Dendritic cell treated with granulocyte-macrophage colony-stimulating factor and Interleukin-4, amounts not matched to agents 40 ng/mL and 50 ng/mL, for 4 days (primary cell): ENCODE results near the gene VPS41.

Source experiments
- H3K27ac Mint-ChIP-seq: one replicate; pipeline ENCODE4 v1.8.0; 2022; ENCODE audit warnings: mild to moderate bottlenecking, mixed read lengths
- H3K27me3 Mint-ChIP-seq: one replicate; pipeline ENCODE4 v1.8.0; 2022; ENCODE audit warnings: mild to moderate bottlenecking, mixed read lengths
- H3K36me3 Mint-ChIP-seq: one replicate; pipeline ENCODE4 v1.8.0; 2022; ENCODE audit warnings: low read depth, mixed read lengths
- H3K4me1 Mint-ChIP-seq: one replicate; pipeline ENCODE4 v1.8.0; 2022; ENCODE audit warnings: low read depth, mixed read lengths
- H3K4me3 Mint-ChIP-seq: one replicate; pipeline ENCODE4 v1.8.0; 2022; ENCODE audit warnings: mild to moderate bottlenecking, moderate library complexity, mixed read lengths
- H3K9me3 Mint-ChIP-seq: one replicate; pipeline ENCODE4 v1.8.0; 2022; ENCODE audit warnings: mixed read lengths
- intact Hi-C: fragments of 100-400 bp; cut with micrococcal nuclease; formaldehyde crosslinking; loops from one replicate; pipeline ENCODE4 v1.15.0; 2022

The VPS41 gene

GRCh38 chr7:38744746-38745145 lies 164.2 kb downstream of the VPS41 start:
- Mint-ChIP-seq H3K36me3 (peaks cover 85% of the 10 kb centered on the region), H3K27me3 (no peaks in the 10 kb centered on the region), H3K9me3 (no peaks in the 10 kb centered on the region), H3K4me1 (peaks cover 5% of the 10 kb centered on the region), H3K4me3 (no peak overlapping the region), H3K27ac (no peak overlapping the region)
- intact Hi-C loops: no loop called here

- Mint-ChIP-seq H3K4me3 (no peak overlapping the region), H3K27me3 (no peaks in the 10 kb centered on the region), H3K27ac (no peak overlapping the region), H3K36me3 (peaks cover 79% of the 10 kb centered on the region), H3K4me1 (peaks cover 5% of the 10 kb centered on the region), H3K9me3 (no peaks in the 10 kb centered on the region)
- intact Hi-C loops: no loop called here
Observed at GRCh38 chr7:38743899-38744298, 165.1 kb downstream of the VPS41 start.

GRCh38 chr7:38740041-38740440 lies 168.9 kb downstream of the VPS41 start:
- H3K27ac Mint-ChIP-seq: no peak overlapping the region
- H3K9me3 Mint-ChIP-seq: no peaks in the 10 kb centered on the region
- H3K4me1 Mint-ChIP-seq: peaks cover 5% of the 10 kb centered on the region
- H3K27me3 Mint-ChIP-seq: no peaks in the 10 kb centered on the region
- no peak overlapping the region for H3K4me3 Mint-ChIP-seq
- H3K36me3 Mint-ChIP-seq: peaks cover 71% of the 10 kb centered on the region
- intact Hi-C loops: no loop called here

- Mint-ChIP-seq H3K36me3 (peaks cover 69% of the 10 kb centered on the region), H3K27me3 (no peaks in the 10 kb centered on the region), H3K4me1 (no peaks in the 10 kb centered on the region), H3K27ac (no peak overlapping the region), H3K9me3 (no peaks in the 10 kb centered on the region), H3K4me3 (no peak overlapping the region)
- intact Hi-C loops: no loop called here
Observed at GRCh38 chr7:38736138-38736537, 172.9 kb downstream of the VPS41 start.

GRCh38 chr7:38731215-38731614 lies 177.8 kb downstream of the VPS41 start:
- no peaks in the 10 kb centered on the region for H3K9me3 Mint-ChIP-seq
- intact Hi-C loops: no loop called here
- no peaks in the 10 kb centered on the region for H3K27me3 Mint-ChIP-seq
- no peak overlapping the region for H3K4me3 Mint-ChIP-seq
- H3K36me3 Mint-ChIP-seq: peaks cover 73% of the 10 kb centered on the region
- no peaks in the 10 kb centered on the region for H3K4me1 Mint-ChIP-seq
- H3K27ac Mint-ChIP-seq: no peak overlapping the region

GRCh38 chr7:38728145-38728544 lies 180.8 kb downstream of the VPS41 start:
- H3K27ac Mint-ChIP-seq: no peak overlapping the region
- no peaks in the 10 kb centered on the region for H3K9me3 Mint-ChIP-seq
- no peaks in the 10 kb centered on the region for H3K4me1 Mint-ChIP-seq

GRCh38 chr7:38727184-38727940 lies 181.6 kb downstream of the VPS41 start:
- H3K9me3 Mint-ChIP-seq: no peaks in the 10 kb centered on the region
- no peak overlapping the region for H3K4me3 Mint-ChIP-seq
- intact Hi-C loops: no loop called here
- H3K27ac Mint-ChIP-seq: no peak overlapping the region
- H3K4me1 Mint-ChIP-seq: no peaks in the 10 kb centered on the region
- H3K36me3 Mint-ChIP-seq: peaks cover 80% of the 10 kb centered on the region
- H3K27me3 Mint-ChIP-seq: no peaks in the 10 kb centered on the region

More at GRCh38 chr7:38728145-38728544, 180.8 kb downstream of the VPS41 start:
- H3K36me3 Mint-ChIP-seq: peaks cover 77% of the 10 kb centered on the region
- intact Hi-C loops: no loop called here
- H3K27me3 Mint-ChIP-seq: no peaks in the 10 kb centered on the region
- no peak overlapping the region for H3K4me3 Mint-ChIP-seq

- Mint-ChIP-seq H3K4me1 (no peaks in the 10 kb centered on the region), H3K4me3 (no peak overlapping the region), H3K36me3 (peaks cover 87% of the 10 kb centered on the region), H3K9me3 (no peaks in the 10 kb centered on the region), H3K27me3 (no peaks in the 10 kb centered on the region), H3K27ac (no peak overlapping the region)
- intact Hi-C loops: no loop called here
Observed at GRCh38 chr7:38723327-38723726, 185.7 kb downstream of the VPS41 start.

GRCh38 chr7:38716397-38716796 lies 192.6 kb downstream of the VPS41 start:
- peaks cover 27% of the 10 kb centered on the region for H3K36me3 Mint-ChIP-seq
- no peaks in the 10 kb centered on the region for H3K4me1 Mint-ChIP-seq
- peaks cover 10% of the 10 kb centered on the region for H3K9me3 Mint-ChIP-seq
- H3K27ac Mint-ChIP-seq: no peak overlapping the region
- H3K27me3 Mint-ChIP-seq: peaks cover 3% of the 10 kb centered on the region
- no peak overlapping the region for H3K4me3 Mint-ChIP-seq
- intact Hi-C loops: no loop called here

- Mint-ChIP-seq H3K9me3 (no peaks in the 10 kb centered on the region), H3K36me3 (no peaks in the 10 kb centered on the region), H3K27me3 (peaks cover 6% of the 10 kb centered on the region), H3K27ac (no peak overlapping the region), H3K4me3 (no peak overlapping the region), H3K4me1 (no peaks in the 10 kb centered on the region)
- intact Hi-C loops: no loop called here
Observed at GRCh38 chr7:38709123-38709522, 199.9 kb downstream of the VPS41 start.

- no peaks in the 10 kb centered on the region for H3K4me1 Mint-ChIP-seq
- no peaks in the 10 kb centered on the region for H3K9me3 Mint-ChIP-seq
- intact Hi-C loops: no loop called here
- no peak overlapping the region for H3K27ac Mint-ChIP-seq
- H3K4me3 Mint-ChIP-seq: no peak overlapping the region
- H3K27me3 Mint-ChIP-seq: peaks cover 2% of the 10 kb centered on the region
- H3K36me3 Mint-ChIP-seq: no peaks in the 10 kb centered on the region
Observed at GRCh38 chr7:38704751-38705150, 204.2 kb downstream of the VPS41 start.

GRCh38 chr7:38704041-38704547 lies 204.9 kb downstream of the VPS41 start:
- Mint-ChIP-seq H3K4me1 (no peaks in the 10 kb centered on the region), H3K27me3 (peaks cover 2% of the 10 kb centered on the region), H3K36me3 (no peaks in the 10 kb centered on the region), H3K4me3 (no peak overlapping the region), H3K9me3 (no peaks in the 10 kb centered on the region), H3K27ac (no peak overlapping the region)
- intact Hi-C loops: no loop called here

GRCh38 chr7:38703093-38703492 lies 205.9 kb downstream of the VPS41 start:
- Mint-ChIP-seq H3K9me3 (no peaks in the 10 kb centered on the region), H3K4me1 (no peaks in the 10 kb centered on the region), H3K27ac (no peak overlapping the region), H3K4me3 (no peak overlapping the region), H3K27me3 (peaks cover 2% of the 10 kb centered on the region), H3K36me3 (no peaks in the 10 kb centered on the region)
- intact Hi-C loops: no loop called here

- H3K27me3 Mint-ChIP-seq: peaks cover 2% of the 10 kb centered on the region
- no peaks in the 10 kb centered on the region for H3K9me3 Mint-ChIP-seq
- H3K4me1 Mint-ChIP-seq: no peaks in the 10 kb centered on the region
- intact Hi-C loops: no loop called here
- H3K4me3 Mint-ChIP-seq: no peak overlapping the region
- no peak overlapping the region for H3K27ac Mint-ChIP-seq
- no peaks in the 10 kb centered on the region for H3K36me3 Mint-ChIP-seq
Observed at GRCh38 chr7:38702002-38702535, 206.9 kb downstream of the VPS41 start.

- intact Hi-C loops: no loop called here
- Mint-ChIP-seq H3K9me3 (peaks cover 2% of the 10 kb centered on the region), H3K36me3 (no peaks in the 10 kb centered on the region), H3K4me1 (no peaks in the 10 kb centered on the region), H3K27me3 (peaks cover 2% of the 10 kb centered on the region), H3K4me3 (no peak overlapping the region), H3K27ac (no peak overlapping the region)
Observed at GRCh38 chr7:38700116-38700515, 208.9 kb downstream of the VPS41 start.
